Measurements from ENCODE around the gene GALNT7.

Gene GALNT7

DNA sequence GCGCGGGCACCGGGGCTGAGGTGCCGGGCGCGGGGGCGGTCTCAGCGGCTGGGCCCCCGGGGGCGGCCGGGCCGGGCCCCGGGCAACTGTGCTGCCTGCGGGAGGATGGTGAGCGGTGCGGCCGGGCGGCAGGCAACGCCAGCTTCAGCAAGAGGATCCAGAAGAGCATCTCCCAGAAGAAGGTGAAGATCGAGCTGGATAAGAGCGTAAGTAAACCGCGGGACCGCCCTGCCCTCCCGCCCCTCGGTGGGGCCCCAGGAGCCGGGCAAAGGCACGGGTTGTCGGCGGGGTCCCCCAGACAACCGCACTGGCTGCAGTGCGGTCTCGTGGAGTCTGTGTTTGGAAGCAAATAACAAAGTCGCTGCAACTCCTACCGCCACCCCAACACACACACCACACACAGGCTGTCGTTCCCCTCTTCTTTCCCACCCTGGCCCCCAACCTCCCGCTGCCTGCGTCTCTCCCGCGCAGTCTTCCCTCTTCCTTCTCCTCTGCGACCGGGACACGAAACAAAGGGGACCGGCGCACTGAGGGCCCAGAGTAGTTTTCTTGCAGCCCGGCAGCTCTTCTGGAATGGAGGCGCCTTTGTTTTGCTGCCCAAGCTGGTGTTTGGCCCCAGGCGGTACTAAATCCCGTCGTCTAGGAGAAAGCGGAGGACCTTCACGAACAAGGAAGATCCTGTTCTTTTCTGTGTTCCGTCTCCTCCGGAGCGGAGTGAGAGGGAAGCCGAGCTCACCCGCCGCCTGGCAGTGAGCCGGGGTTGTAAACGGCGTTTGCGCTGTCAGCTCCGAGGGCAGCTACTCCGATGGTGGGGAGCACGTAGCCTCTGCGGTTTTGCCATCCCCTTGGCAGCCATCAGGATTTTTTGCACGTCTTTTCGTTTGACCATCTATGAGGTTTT is 202.9 kb downstream of the GALNT7 start:
- Histone ChIP-seq H2AFZ (ENCODE audit: low read depth, low read length) (peak overlapping the region; percentile 17), H3K4me3 (ENCODE audit: low read length) (peak overlapping the region; percentile 94), H3K9me3 (ENCODE audit: low read length) (peaks cover 4% of the 10 kb centered on the region), H3K36me3 (ENCODE audit: insufficient read depth, low read length) (peaks cover 20% of the 10 kb centered on the region), H3K27me3 (ENCODE audit: insufficient read depth, low read length) (no peaks in the 10 kb centered on the region), H3K4me1 (ENCODE audit: insufficient read depth, low read length) (peaks cover 7% of the 10 kb centered on the region)
